ENCODE measurements around the gene CCDC157. TPM values are rescaled to one million over a fixed set of nuclear protein-coding genes. Genes with fewer than 3 reads are reported as not detected.

The CCDC157 gene
- total RNA-seq, 1 experiment from 2014 or later: 1.1 TPM

DNA sequence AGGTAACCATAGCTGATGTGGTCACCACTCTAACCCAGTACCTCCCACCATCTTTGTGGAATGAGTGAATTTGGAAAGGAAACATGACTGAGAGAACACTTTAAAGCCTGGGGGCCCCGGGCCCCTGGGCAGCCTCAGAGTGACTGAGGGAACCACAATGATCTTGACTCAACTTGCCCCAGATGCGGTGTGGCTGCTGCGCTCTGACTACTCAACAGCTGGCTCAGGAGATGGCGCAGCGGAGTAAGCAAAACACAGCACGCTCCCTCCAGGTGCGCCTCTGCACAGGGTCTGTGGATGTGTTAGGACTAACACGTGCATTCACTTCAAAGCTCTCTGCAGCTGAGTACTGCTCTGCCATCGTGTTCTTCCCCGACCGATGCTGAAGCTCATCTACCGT, 24.5 kb downstream of the CCDC157 start:
- Mint-ChIP-seq H3K9me3 (ENCODE audit: unreplicated experiment) (no peaks in the 10 kb centered on the region), H3K36me3 (ENCODE audit: insufficient read depth, unreplicated experiment) (peaks cover 8% of the 10 kb centered on the region), H3K4me3 (ENCODE audit: unreplicated experiment) (no peak overlapping the region), H3K27ac (ENCODE audit: low read depth, unreplicated experiment) (no peak overlapping the region), H3K4me1 (ENCODE audit: insufficient read depth, unreplicated experiment) (peaks cover 3% of the 10 kb centered on the region), H3K27me3 (ENCODE audit: insufficient read depth, unreplicated experiment) (no peaks in the 10 kb centered on the region)
- TF ChIP-seq, protein P1, sequence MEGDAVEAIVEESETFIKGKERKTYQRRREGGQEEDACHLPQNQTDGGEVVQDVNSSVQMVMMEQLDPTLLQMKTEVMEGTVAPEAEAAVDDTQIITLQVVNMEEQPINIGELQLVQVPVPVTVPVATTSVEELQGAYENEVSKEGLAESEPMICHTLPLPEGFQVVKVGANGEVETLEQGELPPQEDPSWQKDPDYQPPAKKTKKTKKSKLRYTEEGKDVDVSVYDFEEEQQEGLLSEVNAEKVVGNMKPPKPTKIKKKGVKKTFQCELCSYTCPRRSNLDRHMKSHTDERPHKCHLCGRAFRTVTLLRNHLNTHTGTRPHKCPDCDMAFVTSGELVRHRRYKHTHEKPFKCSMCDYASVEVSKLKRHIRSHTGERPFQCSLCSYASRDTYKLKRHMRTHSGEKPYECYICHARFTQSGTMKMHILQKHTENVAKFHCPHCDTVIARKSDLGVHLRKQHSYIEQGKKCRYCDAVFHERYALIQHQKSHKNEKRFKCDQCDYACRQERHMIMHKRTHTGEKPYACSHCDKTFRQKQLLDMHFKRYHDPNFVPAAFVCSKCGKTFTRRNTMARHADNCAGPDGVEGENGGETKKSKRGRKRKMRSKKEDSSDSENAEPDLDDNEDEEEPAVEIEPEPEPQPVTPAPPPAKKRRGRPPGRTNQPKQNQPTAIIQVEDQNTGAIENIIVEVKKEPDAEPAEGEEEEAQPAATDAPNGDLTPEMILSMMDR (IDR thresholded peaks at IDR 0.05; ENCODE audit: unreplicated experiment): no peak
- POLR2A ChIA-PET: no interaction called here
- DNase-seq (ENCODE audit: unreplicated experiment): no peak
- CTCF ChIA-PET: interaction anchor here (0.5 to 2.9 kb wide), 6 partner anchors 8 to 274 kb away, joined by 3 to 13 read pairs (median 4); no protein-coding TSS in a partner anchor
- no TSS peak for BruUV-seq (replicated peaks)
- intact Hi-C loops (cut with micrococcal nuclease): no loop called here

GRCh38 chr22:30382340-30382739, 25.5 kb downstream of the CCDC157 start:
- no peak for DNase-seq (ENCODE audit: unreplicated experiment)
- H3K27ac Mint-ChIP-seq (ENCODE audit: low read depth, unreplicated experiment): no peak overlapping the region
- CTCF ChIA-PET: interaction anchor here (0.9 to 2.9 kb wide), 3 partner anchors 9 to 274 kb away, joined by 3 to 13 read pairs (median 8); no protein-coding TSS in a partner anchor

GRCh38 chr22:30383061-30383460, 26.3 kb downstream of the CCDC157 start:
- Mint-ChIP-seq H3K4me3 (ENCODE audit: unreplicated experiment) (no peak overlapping the region), H3K27me3 (ENCODE audit: insufficient read depth, unreplicated experiment) (no peaks in the 10 kb centered on the region), H3K4me1 (ENCODE audit: insufficient read depth, unreplicated experiment) (peaks cover 12% of the 10 kb centered on the region), H3K9me3 (ENCODE audit: unreplicated experiment) (no peaks in the 10 kb centered on the region), H3K27ac (ENCODE audit: low read depth, unreplicated experiment) (no peak overlapping the region), H3K36me3 (ENCODE audit: insufficient read depth, unreplicated experiment) (peaks cover 14% of the 10 kb centered on the region)
- DNase-seq (ENCODE audit: unreplicated experiment): no peak
- POLR2A ChIA-PET: interaction anchor here (1.0 to 1.2 kb wide), 2 partner anchors 26 to 32 kb away, joined by 3 to 5 read pairs; partner anchors contain the start of genes CCDC157 and SF3A1
- TF ChIP-seq, protein P1 (IDR thresholded peaks at IDR 0.05; ENCODE audit: unreplicated experiment): no peak
- CTCF ChIA-PET: interaction anchor here (0.7 to 2.8 kb wide), 3 partner anchors 103 to 275 kb away, joined by 3 to 9 read pairs (median 8); no protein-coding TSS in a partner anchor
- BruUV-seq (replicated peaks): no TSS peak
- intact Hi-C loops (cut with micrococcal nuclease): no loop called here

More at GRCh38 chr22:30382340-30382739, 25.5 kb downstream of the CCDC157 start:
- Mint-ChIP-seq H3K36me3 (ENCODE audit: insufficient read depth, unreplicated experiment) (peaks cover 14% of the 10 kb centered on the region), H3K27me3 (ENCODE audit: insufficient read depth, unreplicated experiment) (no peaks in the 10 kb centered on the region), H3K4me1 (ENCODE audit: insufficient read depth, unreplicated experiment) (peaks cover 9% of the 10 kb centered on the region), H3K9me3 (ENCODE audit: unreplicated experiment) (no peaks in the 10 kb centered on the region), H3K4me3 (ENCODE audit: unreplicated experiment) (no peak overlapping the region)
- POLR2A ChIA-PET: interaction anchor here (1.0 kb wide), 1 partner anchor 32 kb away, joined by 3 read pairs; no protein-coding TSS in a partner anchor
- intact Hi-C loops (cut with micrococcal nuclease): no loop called here
- TF ChIP-seq, protein P1 (IDR thresholded peaks at IDR 0.05; ENCODE audit: unreplicated experiment): no peak
- no TSS peak for BruUV-seq (replicated peaks)

DNA sequence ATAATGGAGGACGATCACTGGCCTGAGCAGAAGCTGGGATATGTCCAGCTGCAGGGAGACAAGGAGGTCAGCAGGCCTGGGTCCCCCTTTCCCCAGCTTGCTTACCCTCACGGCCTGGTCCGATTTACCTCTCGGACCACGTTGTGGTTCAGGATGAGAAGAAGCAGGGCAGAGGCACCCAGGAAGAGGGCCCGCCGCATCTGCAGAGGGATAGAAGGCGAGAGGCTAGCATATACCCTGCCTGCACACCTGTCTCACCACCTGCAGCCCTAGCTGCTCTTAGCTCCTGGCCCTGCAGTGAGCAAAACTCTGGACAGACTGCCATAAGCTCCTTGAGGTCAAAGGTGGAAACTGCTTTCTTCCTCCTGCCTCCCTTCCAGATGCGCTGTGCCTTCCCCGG, 29.1 kb downstream of the CCDC157 start:
- intact Hi-C loops (cut with micrococcal nuclease): no loop called here
- POLR2A ChIA-PET: interaction anchor here (1.5 kb wide), 1 partner anchor 12 kb away, joined by 3 read pairs; no protein-coding TSS in a partner anchor
- H3K27ac Mint-ChIP-seq (ENCODE audit: low read depth, unreplicated experiment): no peak overlapping the region
- H3K9me3 Mint-ChIP-seq (ENCODE audit: unreplicated experiment): no peaks in the 10 kb centered on the region
- BruUV-seq (replicated peaks): TSS peak; percentile 33
- no peak for DNase-seq (ENCODE audit: unreplicated experiment)
- CTCF ChIA-PET: interaction anchor here (0.5 to 2.6 kb wide), 15 partner anchors 12 to 1059 kb away, joined by 3 to 22 read pairs (median 3); partner anchors contain the start of gene MTFP1
- H3K36me3 Mint-ChIP-seq (ENCODE audit: insufficient read depth, unreplicated experiment): peaks cover 14% of the 10 kb centered on the region
- peaks cover 12% of the 10 kb centered on the region for H3K4me1 Mint-ChIP-seq (ENCODE audit: insufficient read depth, unreplicated experiment)
- TF ChIP-seq, protein P1 (IDR thresholded peaks at IDR 0.05; ENCODE audit: unreplicated experiment): no peak
- peak overlapping the region; percentile 79 for H3K4me3 Mint-ChIP-seq (ENCODE audit: unreplicated experiment)
- H3K27me3 Mint-ChIP-seq (ENCODE audit: insufficient read depth, unreplicated experiment): no peaks in the 10 kb centered on the region
